Heart right ventricle (tissue), 16 donors: Measurements from ENCODE around the gene NMT2. TPM values are rescaled to one million over a fixed set of nuclear protein-coding genes. Genes with fewer than 3 reads are reported as not detected.

Source experiments
- ATAC-seq, 8 donors: fragments of 200-7000 bp; cut with Tn5 transposase; one replicate each; pipeline ENCODE4 v1.9.1; 2020; ENCODE audit warnings: mild to moderate bottlenecking in 8 of 8, moderate library complexity in 8 of 8, moderate number of reproducible peaks in 1 of 8
- DNase-seq, 2 donors: peaks; one replicate each; pipeline ENCODE4 v3.0.0-alpha.2; 2020
- H3K27ac ChIP-seq, 10 donors: fragments of 200-600 bp; sonication (generic) in 2 of 10; one replicate each; pipeline versions ENCODE4 v1.5.0 to v1.8.0; 2020 to 2022; ENCODE audit warnings: mild to moderate bottlenecking in 3 of 10
- H3K27me3 ChIP-seq, 7 donors: fragments of 200-600 bp; one replicate each; pipeline ENCODE4 v1.8.0; 2021 to 2022; ENCODE audit warnings: mild to moderate bottlenecking in 2 of 7
- H3K36me3 ChIP-seq, 9 donors: fragments of 200-600 bp; sonication (generic) in 1 of 9; one replicate each; pipeline versions ENCODE4 v1.5.0 to v1.8.0; 2020 to 2022; ENCODE audit warnings: mild to moderate bottlenecking in 2 of 9
- H3K4me1 ChIP-seq, 9 donors: fragments of 200-600 bp; sonication (generic) in 1 of 9; one replicate each; pipeline versions ENCODE4 v1.5.0 to v1.8.0; 2020 to 2022; ENCODE audit warnings: mild to moderate bottlenecking in 4 of 9
- H3K4me3 ChIP-seq, 10 donors: fragments of 200-600 bp; sonication (generic) in 2 of 10; one replicate each; pipeline versions ENCODE4 v1.5.0 to v1.8.0; 2020 to 2022; ENCODE audit warnings: mild to moderate bottlenecking in 7 of 10, moderate library complexity in 2 of 10
- H3K9me3 ChIP-seq, 11 donors: fragments of 200-600 bp in 10 of 11; sonication (generic) in 2 of 11; one replicate each; pipeline versions ENCODE4 v1.5.0 to v1.8.0; 2013 to 2022; ENCODE audit warnings: mild to moderate bottlenecking in 2 of 11, control low read depth in 1 of 11, moderate library complexity in 1 of 11
- WGBS, 2 donors: extraction: QIAGEN DNeasy Blood & Tissue Kit; methylation state at CpG; one replicate each; pipeline ENCODE4 v1.1.7; 2013; ENCODE audit warnings: inconsistent platforms in 1 of 2; 5-methylcytosine and 5-hydroxymethylcytosine counted together
- intact Hi-C, 10 donors: fragments of 100-400 bp; cut with DNase I; formaldehyde crosslinking; loops; one replicate each; pipeline versions ENCODE4 v1.11.1 to v1.14.2; 2022
- polyA plus RNA-seq, 2 donors: library from polyadenylated mRNA; stranded (reverse); fragments of 200-250 nt; gene quantifications; one replicate each; pipeline ENCODE4 v1.2.3, GENCODE V29; 2013
- total RNA-seq, 10 donors: library from RNA; stranded (reverse); fragmentation: NEBNext Ultra II Directional in 3 of 10; extraction: Animal tissue kit (Norgen Biotek cat#: 25700) in 3 of 10; gene quantifications; one replicate each; pipeline versions ENCODE4 v1.2.1 to v1.2.4, GENCODE V29; 2021 to 2023
- TF ChIP-seq, protein P1 (sequence below), 9 donors: fragments of 200-600 bp; sonication (generic) in 2 of 9; IDR thresholded peaks; one replicate each; pipeline versions ENCODE4 v1.5.0 to v1.8.0; 2021 to 2022; ENCODE audit warnings: antibody characterized with exemption in 9 of 9, mild to moderate bottlenecking in 5 of 9, moderate library complexity in 1 of 9
- donor health status: Arrhythmogenic right ventricular cardiomyopathy.
- donor health status: ischemic (EF 13 %, LVEDD 7.1; RV severe dilation, severe dysfunction).
- donor health status: healthy with polysubstance abuse.
- donor health status: DM: no; HTN: yes; CAD: no.
- donor health status: DM: no; HTN: no; CAD: no.
- donor health status: ischemic (EF 25% LVEDD 6.9; RV normal size, moderate dysfunction).
- donor health status: ischemic (EF 25% LVEDD 5.7; RV mildly dilated, moderate dysfunction).
- donor health status: healthy.
- donor health status: DM: yes; HTN: yes; CAD: no.
- donor health status: Ischemic cardiomyopathy.
- donor health status: ischemic (EF 35%, LVEDD 5.7; RV mildly dilated, moderate dysfunction).
- donor health status: nonischemic (EF 11% LVEDD 7.7; RV severe dilation, severe dysfunction).
- donor health status: DM: yes; HTN: yes; CAD: no.
- donor health status: PGD.
- donor health status: ischemic (EF 29% LVEDD 5.4; RV normal size, mild dysfunction).
- donor health status: nonischemic (EF 23%, LVEDD 6.1; RV moderate dilation, normal function).

Gene NMT2
- total and polyA plus RNA-seq, 12 donors, result 6.1 to 14.5 (median 11.6) TPM

DNA sequence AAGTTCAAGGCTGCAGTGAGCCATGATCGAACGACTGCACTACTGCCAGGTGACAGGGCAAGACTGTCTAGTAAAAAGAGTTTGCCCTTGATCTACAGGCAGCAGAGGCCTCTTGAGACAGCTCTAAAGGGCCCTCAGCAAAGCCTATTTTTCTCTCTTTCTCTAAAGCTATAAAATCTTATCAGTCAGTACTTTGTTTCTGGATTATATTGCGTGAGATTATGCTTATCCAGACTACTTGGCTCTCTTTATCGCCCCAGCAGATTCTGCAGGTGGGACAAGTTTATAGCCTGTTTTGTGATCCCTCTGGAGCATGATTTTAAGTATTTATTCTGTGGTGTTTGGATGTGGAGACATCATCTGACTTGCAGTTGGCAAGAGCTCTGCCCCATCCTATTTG, 68.6 kb downstream of the NMT2 start:
- Histone ChIP-seq H3K9me3 (no peaks in the 10 kb centered on the region), H3K36me3 (peaks cover 0 to 57% (median 14%) of the 10 kb centered on the region in 9 donors), H3K4me1 (peaks cover 5 to 33% (median 26%) of the 10 kb centered on the region in 9 donors), H3K27ac (no peak overlapping the region), H3K27me3 (no peaks in the 10 kb centered on the region), H3K4me3 (no peak overlapping the region)
- 87 to 88% methylated on average over 4 of the region's 4 CpGs for WGBS, 2 donors
- ATAC-seq, result no peak
- intact Hi-C loops, result loop anchor here in 8 of 10 donors (5.0 to 10.0 kb wide), 11 partner anchors 65 to 605 kb away; partner anchors contain the start of genes DCLRE1C (in 4 of the 8), MEIG1 (in 4 of the 8), NMT2 (in 2 of the 8) and SUV39H2 (in 2 of the 8)
- TF ChIP-seq, protein P1, sequence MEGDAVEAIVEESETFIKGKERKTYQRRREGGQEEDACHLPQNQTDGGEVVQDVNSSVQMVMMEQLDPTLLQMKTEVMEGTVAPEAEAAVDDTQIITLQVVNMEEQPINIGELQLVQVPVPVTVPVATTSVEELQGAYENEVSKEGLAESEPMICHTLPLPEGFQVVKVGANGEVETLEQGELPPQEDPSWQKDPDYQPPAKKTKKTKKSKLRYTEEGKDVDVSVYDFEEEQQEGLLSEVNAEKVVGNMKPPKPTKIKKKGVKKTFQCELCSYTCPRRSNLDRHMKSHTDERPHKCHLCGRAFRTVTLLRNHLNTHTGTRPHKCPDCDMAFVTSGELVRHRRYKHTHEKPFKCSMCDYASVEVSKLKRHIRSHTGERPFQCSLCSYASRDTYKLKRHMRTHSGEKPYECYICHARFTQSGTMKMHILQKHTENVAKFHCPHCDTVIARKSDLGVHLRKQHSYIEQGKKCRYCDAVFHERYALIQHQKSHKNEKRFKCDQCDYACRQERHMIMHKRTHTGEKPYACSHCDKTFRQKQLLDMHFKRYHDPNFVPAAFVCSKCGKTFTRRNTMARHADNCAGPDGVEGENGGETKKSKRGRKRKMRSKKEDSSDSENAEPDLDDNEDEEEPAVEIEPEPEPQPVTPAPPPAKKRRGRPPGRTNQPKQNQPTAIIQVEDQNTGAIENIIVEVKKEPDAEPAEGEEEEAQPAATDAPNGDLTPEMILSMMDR (IDR thresholded peaks at IDR 0.05), result no peak
- no peak for DNase-seq

DNA sequence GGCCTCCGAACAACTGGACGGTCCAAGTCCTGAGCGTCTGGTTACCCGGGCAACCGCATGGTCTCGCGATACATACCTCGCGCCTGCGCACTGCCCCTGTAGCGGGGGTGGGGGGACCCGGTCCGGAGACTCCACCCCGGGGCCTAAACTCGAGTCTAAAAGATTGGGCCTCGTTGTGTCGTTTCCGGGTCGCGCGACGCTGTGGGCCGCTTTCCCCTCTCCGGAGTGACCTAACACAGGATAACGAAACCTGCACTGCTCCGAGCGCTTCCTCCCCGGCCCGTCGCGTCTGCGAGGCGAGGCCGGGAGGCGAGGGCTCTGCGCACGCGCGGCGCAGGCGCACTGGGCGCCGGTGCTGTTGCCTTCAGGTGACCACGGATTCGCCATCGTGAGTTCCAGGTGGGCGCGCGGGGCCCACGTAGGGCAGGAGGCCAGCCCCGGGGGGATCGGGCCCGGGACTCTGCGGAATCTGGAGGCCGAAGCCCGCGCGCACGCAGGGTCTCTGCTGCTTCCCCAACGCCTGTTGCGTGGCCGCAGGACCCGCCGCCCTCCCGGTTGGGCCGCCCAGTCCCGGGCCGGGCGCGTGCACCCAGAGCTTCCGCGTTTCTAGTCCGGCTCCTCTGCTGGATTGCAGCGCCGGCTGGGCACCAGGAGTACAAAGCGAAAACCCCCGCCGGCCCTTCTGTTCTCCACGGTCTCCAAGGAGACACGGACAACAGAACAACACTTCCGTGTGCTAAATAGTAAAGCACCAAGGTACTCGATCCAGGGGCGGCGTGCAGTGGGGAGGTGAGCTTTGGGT, 71.3 kb downstream of the NMT2 start, which contains the start of gene RPP38:
Gene RPP38, plus strand, starts transcription at position 345 of the 802 bp plus-strand sequence. CDS start 5,960 bp downstream, outside the sequence.
- 0% methylated on average over 77 to 84 of the region's 84 CpGs for whole genome bisulfite sequencing, 2 donors
- H3K4me1 ChIP-seq, result peaks cover 5 to 33% (median 26%) of the 10 kb centered on the region in 9 donors
- peak within 1 kb of the TSS; percentile 90 to 99 (median 95) for H3K27ac ChIP-seq
- H3K9me3 ChIP-seq, result no peaks in the 10 kb centered on the region
- H3K27me3 ChIP-seq, result no peaks in the 10 kb centered on the region
- intact Hi-C loops, result loop anchor here in 8 of 10 donors (2.0 to 10.0 kb wide), 8 partner anchors 70 to 562 kb away; partner anchors contain the start of genes MEIG1 (in 5 of the 8), DCLRE1C (in 4 of the 8), CDNF (in 1 of the 8) and HSPA14 (in 1 of the 8)
- peak; percentile 97 to 99 (median 98) for ATAC-seq
- H3K4me3 ChIP-seq, result peak within 1 kb of the TSS; percentile 66 to 99 (median 87)
- peak; percentile 97 to 98 for DNase-seq
- TF ChIP-seq, protein P1 (IDR thresholded peaks at IDR 0.05), result no peak
- H3K36me3 ChIP-seq, result peaks cover 0 to 31% (median 0%) of the 10 kb centered on the region in 9 donors

DNA sequence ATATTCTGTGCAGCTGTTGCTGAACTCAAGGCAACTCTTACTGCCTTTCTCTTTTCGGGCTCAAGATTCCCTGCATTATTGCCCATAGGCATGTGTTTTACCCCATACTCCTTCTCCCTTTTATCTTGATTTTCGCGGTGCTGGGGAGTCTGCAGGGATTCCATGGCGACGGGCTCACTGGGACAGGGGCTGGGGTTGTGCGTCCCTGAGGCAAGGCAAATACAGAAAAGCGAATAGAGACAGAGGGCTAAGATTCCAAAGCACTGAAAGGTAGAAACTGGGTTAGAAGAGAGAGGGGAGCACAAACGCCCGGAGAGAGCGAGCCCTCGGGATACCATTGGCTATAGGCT, 71.9 kb downstream of the NMT2 start:
- WGBS, 2 donors, result 0 to 2% methylated on average over 11 of the region's 11 CpGs
- TF ChIP-seq, protein P1 (IDR thresholded peaks at IDR 0.05), result no peak
- intact Hi-C loops, result loop anchor here in 8 of 10 donors (2.0 to 10.0 kb wide), 8 partner anchors 71 to 562 kb away; partner anchors contain the start of genes MEIG1 (in 5 of the 8), DCLRE1C (in 4 of the 8), CDNF (in 1 of the 8) and HSPA14 (in 1 of the 8)
- Histone ChIP-seq H3K36me3 (peaks cover 0 to 25% (median 0%) of the 10 kb centered on the region in 9 donors), H3K27ac (peak overlapping the region in 9 of 10 donors; percentile 90 to 99 (median 95)), H3K9me3 (no peaks in the 10 kb centered on the region), H3K4me1 (peaks cover 5 to 33% (median 26%) of the 10 kb centered on the region in 9 donors), H3K27me3 (peaks cover 0 to 5% (median 0%) of the 10 kb centered on the region in 7 donors), H3K4me3 (peak overlapping the region; percentile 66 to 99 (median 87))
- ATAC-seq (peak in 3 of 8 donors; percentile 5 to 39 (median 32)), DNase-seq (no peak)

DNA sequence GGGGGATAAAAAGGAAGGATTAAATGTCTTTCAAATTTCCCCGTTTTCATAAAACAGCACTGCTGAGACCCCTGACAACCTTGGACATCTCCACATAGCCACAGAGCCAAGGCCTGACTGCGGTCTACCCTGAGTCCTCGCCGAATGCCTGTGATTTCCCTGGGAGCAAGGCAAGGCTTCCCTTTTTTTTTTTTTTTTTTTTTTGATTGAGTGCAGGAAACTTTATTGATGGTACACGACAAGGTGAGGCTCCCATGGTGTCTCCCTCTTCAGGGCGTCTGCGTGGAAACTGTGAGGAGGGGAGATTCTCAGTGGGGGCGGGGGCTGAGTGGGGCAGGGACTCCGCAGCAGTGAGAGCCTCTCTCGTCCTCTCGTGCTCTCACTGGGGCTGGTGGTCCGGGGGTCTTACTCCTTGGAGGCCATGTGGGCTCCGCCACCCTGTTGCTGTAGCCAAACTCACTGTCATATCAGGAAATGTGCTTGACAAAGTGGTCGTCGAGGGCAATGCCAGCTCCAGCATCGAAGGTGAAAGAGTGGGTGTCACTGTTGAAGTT, 75.6 kb downstream of the NMT2 start:
- DNase-seq (no peak), ATAC-seq (no peak)
- Histone ChIP-seq H3K36me3 (no peaks in the 10 kb centered on the region), H3K4me3 (no peak overlapping the region), H3K27me3 (peaks cover 0 to 6% (median 0%) of the 10 kb centered on the region in 7 donors), H3K27ac (no peak overlapping the region), H3K9me3 (no peaks in the 10 kb centered on the region), H3K4me1 (peaks cover under 1 to 22% (median 18%) of the 10 kb centered on the region in 9 donors)
- TF ChIP-seq, protein P1 (IDR thresholded peaks at IDR 0.05), result no peak
- intact Hi-C loops, result loop anchor here in 2 of 10 donors (10.0 kb wide), 3 partner anchors 138 to 558 kb away; partner anchors contain the start of genes CDNF (in 1 of the 2), DCLRE1C (in 1 of the 2), HSPA14 (in 1 of the 2) and MEIG1 (in 1 of the 2)
- WGBS, 2 donors, result 90 to 91% methylated on average over 16 of the region's 16 CpGs
